ENCODE data around the gene PRKN. TPM values are rescaled to one million over a fixed set of nuclear protein-coding genes. Genes with fewer than 3 reads are reported as not detected.
"Not testable (repeated sequence)": the region's sequence is repeated elsewhere in the genome, so short reads cannot be mapped to it uniquely, and the experiment has no call there.

PRKN gene
- total and polyA plus RNA-seq, 4 experiments from 2014 or later = 0.50 to 5.3 (median 2.9) TPM

- H3K9me3 Mint-ChIP-seq = peaks cover 0 to 7% (median under 1%) of the 10 kb centered on the region in 8 donors
- DNase-seq = no peak
- H3K36me3 Mint-ChIP-seq = no peaks in the 10 kb centered on the region
- POLR2A ChIA-PET (ENCODE audit: partially characterized antibody) = no interaction called here
- peaks cover 3 to 4% of the 10 kb centered on the region in 2 donors for H3K27me3 Mint-ChIP-seq
- no peak overlapping the region for H3K4me3 Mint-ChIP-seq
- no peak overlapping the region for H3K27ac ChIP-seq (ENCODE audit: low read depth, low read length)
- no peaks in the 10 kb centered on the region for H3K27me3 ChIP-seq (ENCODE audit: insufficient read depth, low read length)
- CTCF ChIA-PET (ENCODE audit: partially characterized antibody) = interaction anchor here (0.9 kb wide), 1 partner anchor 54 kb away, joined by 3 read pairs; no protein-coding TSS in a partner anchor
- H3K4me1 Mint-ChIP-seq = no peaks in the 10 kb centered on the region
- no peaks in the 10 kb centered on the region for H3K36me3 ChIP-seq (ENCODE audit: insufficient read depth, low read length)
- no peak overlapping the region for H3K4me3 ChIP-seq (ENCODE audit: low read length in 2 of 2)
- no peaks in the 10 kb centered on the region for H3K4me1 ChIP-seq (ENCODE audit: insufficient read depth, low read length)
- H3K9me3 ChIP-seq (ENCODE audit: control insufficient read depth in 1 of 2, low read length in 2 of 2) = no peaks in the 10 kb centered on the region
- intact Hi-C loops (cut with micrococcal nuclease) = no loop called here
- H3K27ac Mint-ChIP-seq = no peak overlapping the region
Measured at GRCh38 chr6:161316531-161316930, 1411.0 kb downstream of the PRKN start.

GRCh38 chr6:161315246-161315917 is 1412.2 kb downstream of the PRKN start:
- H3K27ac Mint-ChIP-seq; POLR2A ChIA-PET (ENCODE audit: partially characterized antibody); CTCF ChIA-PET (ENCODE audit: partially characterized antibody); H3K9me3 ChIP-seq (ENCODE audit: control insufficient read depth in 1 of 2, low read length in 2 of 2); H3K27me3 ChIP-seq (ENCODE audit: insufficient read depth, low read length); H3K4me1 ChIP-seq (ENCODE audit: insufficient read depth, low read length); H3K36me3 ChIP-seq (ENCODE audit: insufficient read depth, low read length); H3K27ac ChIP-seq (ENCODE audit: low read depth, low read length); H3K4me3 Mint-ChIP-seq; H3K4me3 ChIP-seq (ENCODE audit: low read length in 2 of 2); DNase-seq; H3K27me3 Mint-ChIP-seq; H3K36me3 Mint-ChIP-seq; H3K4me1 Mint-ChIP-seq; intact Hi-C loops (cut with micrococcal nuclease); H3K9me3 Mint-ChIP-seq: not testable (repeated sequence)

- H3K4me3 ChIP-seq (ENCODE audit: low read length in 2 of 2); intact Hi-C loops (cut with micrococcal nuclease); H3K4me3 Mint-ChIP-seq; H3K27ac Mint-ChIP-seq; H3K4me1 Mint-ChIP-seq; DNase-seq; H3K9me3 Mint-ChIP-seq; H3K27me3 ChIP-seq (ENCODE audit: insufficient read depth, low read length); POLR2A ChIA-PET (ENCODE audit: partially characterized antibody); H3K4me1 ChIP-seq (ENCODE audit: insufficient read depth, low read length); H3K27ac ChIP-seq (ENCODE audit: low read depth, low read length); H3K27me3 Mint-ChIP-seq; H3K36me3 Mint-ChIP-seq; H3K9me3 ChIP-seq (ENCODE audit: control insufficient read depth in 1 of 2, low read length in 2 of 2); CTCF ChIA-PET (ENCODE audit: partially characterized antibody); H3K36me3 ChIP-seq (ENCODE audit: insufficient read depth, low read length): not testable (repeated sequence)
Measured at GRCh38 chr6:161314541-161315245, 1412.9 kb downstream of the PRKN start.

- peaks cover 0 to 3% (median 0%) of the 10 kb centered on the region in 4 donors for H3K4me1 Mint-ChIP-seq
- intact Hi-C loops (cut with micrococcal nuclease) = no loop called here
- ChIA-PET POLR2A (ENCODE audit: partially characterized antibody) (no interaction called here), CTCF (ENCODE audit: partially characterized antibody) (no interaction called here)
- no peaks in the 10 kb centered on the region for H3K36me3 Mint-ChIP-seq
- peak overlapping the region in 1 of 8 donors; percentile 34 for H3K4me3 Mint-ChIP-seq
- H3K27me3 ChIP-seq (ENCODE audit: insufficient read depth, low read length) = no peaks in the 10 kb centered on the region
- H3K4me1 ChIP-seq (ENCODE audit: insufficient read depth, low read length) = no peaks in the 10 kb centered on the region
- H3K27ac Mint-ChIP-seq = peak overlapping the region in 1 of 7 donors; percentile 26
- no peaks in the 10 kb centered on the region for H3K9me3 ChIP-seq (ENCODE audit: control insufficient read depth in 1 of 2, low read length in 2 of 2)
- peaks cover 0 to 8% of the 10 kb centered on the region in 2 donors for H3K27me3 Mint-ChIP-seq
- no peak overlapping the region for H3K4me3 ChIP-seq (ENCODE audit: low read length in 2 of 2)
- no peak overlapping the region for H3K27ac ChIP-seq (ENCODE audit: low read depth, low read length)
- H3K9me3 Mint-ChIP-seq = peaks cover 0 to 7% (median under 1%) of the 10 kb centered on the region in 8 donors
- no peaks in the 10 kb centered on the region for H3K36me3 ChIP-seq (ENCODE audit: insufficient read depth, low read length)
- DNase-seq = no peak
Measured at GRCh38 chr6:161313940-161314509, 1413.5 kb downstream of the PRKN start.

- POLR2A ChIA-PET (ENCODE audit: partially characterized antibody); H3K27me3 Mint-ChIP-seq; intact Hi-C loops (cut with micrococcal nuclease); H3K9me3 Mint-ChIP-seq; H3K4me1 ChIP-seq (ENCODE audit: insufficient read depth, low read length); H3K4me1 Mint-ChIP-seq; H3K27me3 ChIP-seq (ENCODE audit: insufficient read depth, low read length); H3K27ac ChIP-seq (ENCODE audit: low read depth, low read length); H3K36me3 Mint-ChIP-seq; H3K9me3 ChIP-seq (ENCODE audit: control insufficient read depth in 1 of 2, low read length in 2 of 2); H3K4me3 ChIP-seq (ENCODE audit: low read length in 2 of 2); CTCF ChIA-PET (ENCODE audit: partially characterized antibody); H3K27ac Mint-ChIP-seq; H3K4me3 Mint-ChIP-seq; H3K36me3 ChIP-seq (ENCODE audit: insufficient read depth, low read length); DNase-seq: not testable (repeated sequence)
Measured at GRCh38 chr6:161313475-161313874, 1414.1 kb downstream of the PRKN start.

GRCh38 chr6:161309774-161310173 is 1417.8 kb downstream of the PRKN start:
- intact Hi-C loops (cut with micrococcal nuclease); H3K36me3 Mint-ChIP-seq; POLR2A ChIA-PET (ENCODE audit: partially characterized antibody); H3K27me3 Mint-ChIP-seq; H3K9me3 ChIP-seq (ENCODE audit: control insufficient read depth in 1 of 2, low read length in 2 of 2); H3K4me3 Mint-ChIP-seq; H3K27me3 ChIP-seq (ENCODE audit: insufficient read depth, low read length); H3K27ac ChIP-seq (ENCODE audit: low read depth, low read length); DNase-seq; H3K36me3 ChIP-seq (ENCODE audit: insufficient read depth, low read length); H3K4me1 Mint-ChIP-seq; H3K4me1 ChIP-seq (ENCODE audit: insufficient read depth, low read length); CTCF ChIA-PET (ENCODE audit: partially characterized antibody); H3K9me3 Mint-ChIP-seq; H3K4me3 ChIP-seq (ENCODE audit: low read length in 2 of 2): not testable (repeated sequence)
- H3K27ac Mint-ChIP-seq = peak overlapping the region in 1 of 7 donors; percentile 1

GRCh38 chr6:161308075-161308655 is 1419.4 kb downstream of the PRKN start:
- H3K27ac Mint-ChIP-seq = peak overlapping the region in 1 of 7 donors; percentile 27
- H3K27me3 Mint-ChIP-seq = peaks cover 3 to 6% of the 10 kb centered on the region in 2 donors
- DNase-seq = no peak
- no peak overlapping the region for H3K27ac ChIP-seq (ENCODE audit: low read depth, low read length)
- H3K4me3 ChIP-seq (ENCODE audit: low read length in 2 of 2) = no peak overlapping the region
- no peaks in the 10 kb centered on the region for H3K36me3 ChIP-seq (ENCODE audit: insufficient read depth, low read length)
- no peaks in the 10 kb centered on the region for H3K9me3 Mint-ChIP-seq
- intact Hi-C loops (cut with micrococcal nuclease) = no loop called here
- H3K9me3 ChIP-seq (ENCODE audit: control insufficient read depth in 1 of 2, low read length in 2 of 2) = no peaks in the 10 kb centered on the region
- H3K4me3 Mint-ChIP-seq = no peak overlapping the region
- no peaks in the 10 kb centered on the region for H3K27me3 ChIP-seq (ENCODE audit: insufficient read depth, low read length)
- no peaks in the 10 kb centered on the region for H3K4me1 ChIP-seq (ENCODE audit: insufficient read depth, low read length)
- ChIA-PET CTCF (ENCODE audit: partially characterized antibody) (no interaction called here), POLR2A (ENCODE audit: partially characterized antibody) (no interaction called here)
- no peaks in the 10 kb centered on the region for H3K36me3 Mint-ChIP-seq
- peaks cover 0 to 3% (median 0%) of the 10 kb centered on the region in 4 donors for H3K4me1 Mint-ChIP-seq
